Measurements from ENCODE around the gene HIRA.

DNA sequence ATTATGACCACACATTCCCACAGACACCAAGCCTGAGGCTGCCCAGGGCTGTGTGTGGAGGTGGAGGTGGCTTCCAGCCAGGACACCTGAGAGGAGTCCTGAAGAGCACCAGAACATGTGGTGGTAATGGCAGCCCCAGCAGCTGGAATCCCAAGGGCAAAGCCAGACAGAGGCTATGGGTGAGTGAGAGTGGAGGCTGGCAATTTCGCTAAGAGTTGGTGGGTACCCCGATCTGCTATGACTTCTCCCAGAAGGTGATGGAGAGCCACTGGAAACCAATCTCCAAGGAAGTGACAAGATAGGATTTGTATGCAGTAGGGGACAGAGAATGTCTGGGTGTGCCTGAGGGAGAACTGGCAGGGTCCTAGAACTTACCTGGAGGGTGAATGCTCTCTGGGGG is 70.7 kb downstream of the HIRA start:
- no peak for TF ChIP-seq POLR2A (IDR thresholded peaks at IDR 0.05)
- TF ChIP-seq, protein P1, sequence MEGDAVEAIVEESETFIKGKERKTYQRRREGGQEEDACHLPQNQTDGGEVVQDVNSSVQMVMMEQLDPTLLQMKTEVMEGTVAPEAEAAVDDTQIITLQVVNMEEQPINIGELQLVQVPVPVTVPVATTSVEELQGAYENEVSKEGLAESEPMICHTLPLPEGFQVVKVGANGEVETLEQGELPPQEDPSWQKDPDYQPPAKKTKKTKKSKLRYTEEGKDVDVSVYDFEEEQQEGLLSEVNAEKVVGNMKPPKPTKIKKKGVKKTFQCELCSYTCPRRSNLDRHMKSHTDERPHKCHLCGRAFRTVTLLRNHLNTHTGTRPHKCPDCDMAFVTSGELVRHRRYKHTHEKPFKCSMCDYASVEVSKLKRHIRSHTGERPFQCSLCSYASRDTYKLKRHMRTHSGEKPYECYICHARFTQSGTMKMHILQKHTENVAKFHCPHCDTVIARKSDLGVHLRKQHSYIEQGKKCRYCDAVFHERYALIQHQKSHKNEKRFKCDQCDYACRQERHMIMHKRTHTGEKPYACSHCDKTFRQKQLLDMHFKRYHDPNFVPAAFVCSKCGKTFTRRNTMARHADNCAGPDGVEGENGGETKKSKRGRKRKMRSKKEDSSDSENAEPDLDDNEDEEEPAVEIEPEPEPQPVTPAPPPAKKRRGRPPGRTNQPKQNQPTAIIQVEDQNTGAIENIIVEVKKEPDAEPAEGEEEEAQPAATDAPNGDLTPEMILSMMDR (IDR thresholded peaks at IDR 0.05): no peak
